ENCODE measurements around the gene CACNA1A.

DNA sequence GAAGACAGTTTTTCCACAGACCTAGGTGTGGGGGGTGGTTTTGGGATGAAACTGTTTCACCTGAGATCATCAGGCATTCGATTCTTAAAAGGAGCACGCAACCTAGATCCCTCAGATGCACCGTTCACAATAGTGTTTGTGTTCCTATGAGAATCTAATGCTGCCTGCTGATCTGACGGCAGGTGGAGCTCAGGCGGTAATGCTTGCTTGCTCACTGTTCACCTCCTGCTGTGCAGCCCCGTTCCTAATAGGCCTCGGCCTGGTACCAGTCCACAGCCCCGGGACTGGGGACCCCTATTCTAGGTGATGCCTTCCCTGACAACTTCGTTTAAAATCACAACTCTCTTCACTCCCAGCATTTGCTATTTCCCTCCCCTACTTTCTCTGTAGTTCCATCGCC lies 206.4 kb downstream of the CACNA1A start:
- TF ChIP-seq ZNF670 (tag by site-specific recombination; IDR thresholded peaks at IDR 0.05; ENCODE audit: low read depth), result no peak
- TF ChIP-seq, protein P1, sequence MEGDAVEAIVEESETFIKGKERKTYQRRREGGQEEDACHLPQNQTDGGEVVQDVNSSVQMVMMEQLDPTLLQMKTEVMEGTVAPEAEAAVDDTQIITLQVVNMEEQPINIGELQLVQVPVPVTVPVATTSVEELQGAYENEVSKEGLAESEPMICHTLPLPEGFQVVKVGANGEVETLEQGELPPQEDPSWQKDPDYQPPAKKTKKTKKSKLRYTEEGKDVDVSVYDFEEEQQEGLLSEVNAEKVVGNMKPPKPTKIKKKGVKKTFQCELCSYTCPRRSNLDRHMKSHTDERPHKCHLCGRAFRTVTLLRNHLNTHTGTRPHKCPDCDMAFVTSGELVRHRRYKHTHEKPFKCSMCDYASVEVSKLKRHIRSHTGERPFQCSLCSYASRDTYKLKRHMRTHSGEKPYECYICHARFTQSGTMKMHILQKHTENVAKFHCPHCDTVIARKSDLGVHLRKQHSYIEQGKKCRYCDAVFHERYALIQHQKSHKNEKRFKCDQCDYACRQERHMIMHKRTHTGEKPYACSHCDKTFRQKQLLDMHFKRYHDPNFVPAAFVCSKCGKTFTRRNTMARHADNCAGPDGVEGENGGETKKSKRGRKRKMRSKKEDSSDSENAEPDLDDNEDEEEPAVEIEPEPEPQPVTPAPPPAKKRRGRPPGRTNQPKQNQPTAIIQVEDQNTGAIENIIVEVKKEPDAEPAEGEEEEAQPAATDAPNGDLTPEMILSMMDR (tag by site-specific recombination; IDR thresholded peaks at IDR 0.05), result no peak
- no peak for TF ChIP-seq REST (tag by site-specific recombination; IDR thresholded peaks at IDR 0.05)

Measured in HEK293 (cell line).